ENCODE data around the gene TMEM94.

Gene TMEM94

DNA sequence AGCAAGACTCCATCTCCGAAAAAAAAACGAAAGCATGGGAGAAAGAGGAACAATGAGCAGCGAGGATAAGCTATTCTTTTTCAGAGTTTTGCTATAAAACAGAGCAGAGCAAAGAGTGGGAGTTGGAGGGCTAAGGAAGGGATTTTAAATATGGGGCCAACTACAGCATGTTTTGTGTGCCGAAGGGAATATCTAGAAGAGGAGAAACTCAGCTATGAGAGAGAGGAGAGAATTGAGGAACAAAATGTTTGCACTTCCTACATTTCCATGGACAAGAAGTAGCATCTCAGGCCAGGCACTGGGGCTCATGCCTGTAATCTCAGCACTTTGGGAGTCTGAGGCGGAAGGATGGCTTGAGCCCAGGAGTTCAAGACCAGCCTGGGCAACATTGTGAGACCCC lies 37.9 kb upstream of the TMEM94 start:
- CTCF ChIA-PET, result interaction anchor here (0.6 to 1.1 kb wide), 5 partner anchors 22 to 308 kb away, joined by 3 to 5 read pairs (median 4); no protein-coding TSS in a partner anchor
- H3K9me3 ChIP-seq (ENCODE audit: control insufficient read depth, insufficient read depth, low read depth, low read length), result no peaks in the 10 kb centered on the region
- TF ChIP-seq, protein P1, sequence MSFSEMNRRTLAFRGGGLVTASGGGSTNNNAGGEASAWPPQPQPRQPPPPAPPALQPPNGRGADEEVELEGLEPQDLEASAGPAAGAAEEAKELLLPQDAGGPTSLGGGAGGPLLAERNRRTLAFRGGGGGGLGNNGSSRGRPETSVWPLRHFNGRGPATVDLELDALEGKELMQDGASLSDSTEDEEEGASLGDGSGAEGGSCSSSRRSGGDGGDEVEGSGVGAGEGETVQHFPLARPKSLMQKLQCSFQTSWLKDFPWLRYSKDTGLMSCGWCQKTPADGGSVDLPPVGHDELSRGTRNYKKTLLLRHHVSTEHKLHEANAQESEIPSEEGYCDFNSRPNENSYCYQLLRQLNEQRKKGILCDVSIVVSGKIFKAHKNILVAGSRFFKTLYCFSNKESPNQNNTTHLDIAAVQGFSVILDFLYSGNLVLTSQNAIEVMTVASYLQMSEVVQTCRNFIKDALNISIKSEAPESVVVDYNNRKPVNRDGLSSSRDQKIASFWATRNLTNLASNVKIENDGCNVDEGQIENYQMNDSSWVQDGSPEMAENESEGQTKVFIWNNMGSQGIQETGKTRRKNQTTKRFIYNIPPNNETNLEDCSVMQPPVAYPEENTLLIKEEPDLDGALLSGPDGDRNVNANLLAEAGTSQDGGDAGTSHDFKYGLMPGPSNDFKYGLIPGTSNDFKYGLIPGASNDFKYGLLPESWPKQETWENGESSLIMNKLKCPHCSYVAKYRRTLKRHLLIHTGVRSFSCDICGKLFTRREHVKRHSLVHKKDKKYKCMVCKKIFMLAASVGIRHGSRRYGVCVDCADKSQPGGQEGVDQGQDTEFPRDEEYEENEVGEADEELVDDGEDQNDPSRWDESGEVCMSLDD (tag by site-specific recombination; IDR thresholded peaks at IDR 0.05), result no peak
- TF ChIP-seq ZBTB8A (tag by site-specific recombination; IDR thresholded peaks at IDR 0.05) (no peak), ZNF624 (tag by site-specific recombination; IDR thresholded peaks at IDR 0.05) (no peak), ZNF658 (tag by site-specific recombination; IDR thresholded peaks at IDR 0.05) (no peak), PBX3 (CRISPR knock-in tag; IDR thresholded peaks at IDR 0.05) (no peak), ZNF37A (tag by site-specific recombination; IDR thresholded peaks at IDR 0.05) (no peak), GFI1B (tag by site-specific recombination; IDR thresholded peaks at IDR 0.05) (no peak), ZNF211 (tag by site-specific recombination; IDR thresholded peaks at IDR 0.05; ENCODE audit: low read depth) (no peak), ATF2 (tag by site-specific recombination; IDR thresholded peaks at IDR 0.05; ENCODE audit: low read depth) (no peak)
- TF ChIP-seq, protein P2, sequence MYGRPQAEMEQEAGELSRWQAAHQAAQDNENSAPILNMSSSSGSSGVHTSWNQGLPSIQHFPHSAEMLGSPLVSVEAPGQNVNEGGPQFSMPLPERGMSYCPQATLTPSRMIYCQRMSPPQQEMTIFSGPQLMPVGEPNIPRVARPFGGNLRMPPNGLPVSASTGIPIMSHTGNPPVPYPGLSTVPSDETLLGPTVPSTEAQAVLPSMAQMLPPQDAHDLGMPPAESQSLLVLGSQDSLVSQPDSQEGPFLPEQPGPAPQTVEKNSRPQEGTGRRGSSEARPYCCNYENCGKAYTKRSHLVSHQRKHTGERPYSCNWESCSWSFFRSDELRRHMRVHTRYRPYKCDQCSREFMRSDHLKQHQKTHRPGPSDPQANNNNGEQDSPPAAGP (tag by site-specific recombination; IDR thresholded peaks at IDR 0.05), result no peak

DNA sequence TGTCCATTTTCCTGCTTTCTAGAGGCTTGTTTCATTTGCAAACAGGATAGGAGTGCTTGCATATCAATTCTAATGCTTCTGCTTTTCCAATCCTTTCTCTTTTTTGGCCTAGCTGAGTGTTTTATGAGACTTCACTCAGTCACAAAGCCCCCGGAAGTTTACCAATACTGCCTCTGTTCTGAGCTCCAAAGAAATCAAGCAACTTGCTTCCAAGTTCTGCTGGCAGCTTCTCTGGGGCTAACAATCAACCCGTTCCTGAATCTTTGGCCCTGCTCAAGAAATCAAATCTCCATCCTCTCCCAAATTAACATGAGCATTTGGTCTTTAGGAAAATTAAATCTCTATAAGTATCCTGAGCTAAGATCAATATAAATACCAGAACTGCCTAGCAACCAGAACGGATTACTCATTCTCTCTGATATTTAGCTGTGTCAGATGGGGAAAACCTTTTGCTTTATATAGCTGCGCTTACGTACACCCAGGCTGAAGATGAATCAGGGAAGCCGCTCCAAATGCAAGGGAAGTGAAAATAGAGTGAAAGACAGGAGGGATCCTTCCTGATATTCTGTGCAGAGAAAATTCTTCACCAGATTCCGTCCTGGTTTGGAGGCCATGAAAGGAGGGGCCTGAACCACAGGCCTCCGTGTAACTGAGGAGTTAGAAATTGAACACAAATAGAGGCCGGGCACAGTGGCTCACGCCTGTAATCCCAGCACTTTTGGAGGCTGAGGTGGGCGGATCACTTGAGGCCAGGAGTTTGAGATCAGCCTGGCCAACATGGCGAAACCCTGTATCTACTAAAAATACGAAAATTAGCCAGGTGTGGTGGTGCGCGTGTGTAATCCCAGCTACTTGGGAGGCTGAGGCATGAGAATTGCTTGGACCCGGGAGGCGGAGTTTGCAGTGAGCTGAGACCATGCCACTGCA lies 27.6 kb upstream of the TMEM94 start:
- POLR2A ChIA-PET, result interaction anchor here (0.6 to 2.8 kb wide), 3 partner anchors 28 to 158 kb away, joined by 3 to 9 read pairs (median 3); partner anchors contain the start of genes MIF4GD, TMEM94 and TSEN54
- H3K27ac ChIP-seq (ENCODE audit: extremely low read depth, low read depth, low read length), result no peak overlapping the region
- H3K9me3 ChIP-seq (ENCODE audit: control insufficient read depth, insufficient read depth, low read depth, low read length), result no peaks in the 10 kb centered on the region
- H3K4me1 ChIP-seq (ENCODE audit: control insufficient read depth, insufficient read depth, low read length), result no peaks in the 10 kb centered on the region; the same call in 1 of the 2 replicates
- H3K36me3 ChIP-seq (ENCODE audit: control insufficient read depth in 2 of 2, insufficient read depth in 1 of 2, low read length in 2 of 2), result no peaks in the 10 kb centered on the region
- CTCF ChIA-PET, result interaction anchor here (0.6 to 2.1 kb wide), 9 partner anchors 12 to 319 kb away, joined by 3 to 5 read pairs (median 3); partner anchors contain the start of gene TSEN54
- no peak overlapping the region for H3K4me3 ChIP-seq (ENCODE audit: low read depth, low read length)
- TF ChIP-seq ZNF394 (tag by site-specific recombination; IDR thresholded peaks at IDR 0.05; ENCODE audit: borderline replicate concordance) (no peak), ZNF747 (tag by site-specific recombination; IDR thresholded peaks at IDR 0.05) (no peak), ZBTB20 (tag by site-specific recombination; IDR thresholded peaks at IDR 0.05) (no peak), BCL11A (tag by site-specific recombination; IDR thresholded peaks at IDR 0.05; ENCODE audit: low read depth) (no peak), PRDM4 (tag by site-specific recombination; IDR thresholded peaks at IDR 0.05) (no peak)
- TF ChIP-seq, protein P3, sequence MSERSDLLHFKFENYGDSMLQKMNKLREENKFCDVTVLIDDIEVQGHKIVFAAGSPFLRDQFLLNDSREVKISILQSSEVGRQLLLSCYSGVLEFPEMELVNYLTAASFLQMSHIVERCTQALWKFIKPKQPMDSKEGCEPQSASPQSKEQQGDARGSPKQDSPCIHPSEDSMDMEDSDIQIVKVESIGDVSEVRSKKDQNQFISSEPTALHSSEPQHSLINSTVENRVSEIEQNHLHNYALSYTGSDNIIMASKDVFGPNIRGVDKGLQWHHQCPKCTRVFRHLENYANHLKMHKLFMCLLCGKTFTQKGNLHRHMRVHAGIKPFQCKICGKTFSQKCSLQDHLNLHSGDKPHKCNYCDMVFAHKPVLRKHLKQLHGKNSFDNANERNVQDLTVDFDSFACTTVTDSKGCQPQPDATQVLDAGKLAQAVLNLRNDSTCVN (tag by site-specific recombination; optimal IDR thresholded peaks at IDR 0.05), result no peak
- TF ChIP-seq, protein P4, sequence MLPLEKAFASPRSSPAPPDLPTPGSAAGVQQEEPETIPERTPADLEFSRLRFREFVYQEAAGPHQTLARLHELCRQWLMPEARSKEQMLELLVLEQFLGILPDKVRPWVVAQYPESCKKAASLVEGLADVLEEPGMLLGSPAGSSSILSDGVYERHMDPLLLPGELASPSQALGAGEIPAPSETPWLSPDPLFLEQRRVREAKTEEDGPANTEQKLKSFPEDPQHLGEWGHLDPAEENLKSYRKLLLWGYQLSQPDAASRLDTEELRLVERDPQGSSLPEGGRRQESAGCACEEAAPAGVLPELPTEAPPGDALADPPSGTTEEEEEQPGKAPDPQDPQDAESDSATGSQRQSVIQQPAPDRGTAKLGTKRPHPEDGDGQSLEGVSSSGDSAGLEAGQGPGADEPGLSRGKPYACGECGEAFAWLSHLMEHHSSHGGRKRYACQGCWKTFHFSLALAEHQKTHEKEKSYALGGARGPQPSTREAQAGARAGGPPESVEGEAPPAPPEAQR (tag by site-specific recombination; IDR thresholded peaks at IDR 0.05), result no peak
- TF ChIP-seq, protein P5, sequence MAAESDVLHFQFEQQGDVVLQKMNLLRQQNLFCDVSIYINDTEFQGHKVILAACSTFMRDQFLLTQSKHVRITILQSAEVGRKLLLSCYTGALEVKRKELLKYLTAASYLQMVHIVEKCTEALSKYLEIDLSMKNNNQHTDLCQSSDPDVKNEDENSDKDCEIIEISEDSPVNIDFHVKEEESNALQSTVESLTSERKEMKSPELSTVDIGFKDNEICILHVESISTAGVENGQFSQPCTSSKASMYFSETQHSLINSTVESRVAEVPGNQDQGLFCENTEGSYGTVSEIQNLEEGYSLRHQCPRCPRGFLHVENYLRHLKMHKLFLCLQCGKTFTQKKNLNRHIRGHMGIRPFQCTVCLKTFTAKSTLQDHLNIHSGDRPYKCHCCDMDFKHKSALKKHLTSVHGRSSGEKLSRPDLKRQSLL (tag by site-specific recombination; IDR thresholded peaks at IDR 0.05), result no peak

More for the DNA sequence above, 37.9 kb upstream of the TMEM94 start:
- no peak overlapping the region for H3K4me3 ChIP-seq (ENCODE audit: low read depth, low read length)
- no peak overlapping the region for H3K27ac ChIP-seq (ENCODE audit: extremely low read depth, low read depth, low read length)
- H3K36me3 ChIP-seq (ENCODE audit: control insufficient read depth in 2 of 2, insufficient read depth in 1 of 2, low read length in 2 of 2), result no peaks in the 10 kb centered on the region
- H3K4me1 ChIP-seq (ENCODE audit: control insufficient read depth, insufficient read depth, low read length), result no peaks in the 10 kb centered on the region
- POLR2A ChIA-PET, result no interaction called here
